Stimulated activated CD8-positive, alpha-beta memory T cell treated with anti-CD3 and anti-CD28 coated beads, Interleukin-2, amount 100 ng/mL, for 48 hours (primary cell): ENCODE data around the gene MRPL37.
"Not testable (repeated sequence)": the region's sequence is repeated elsewhere in the genome, so short reads cannot be mapped to it uniquely, and the experiment has no call there.

ENCODE experiments used
- DNase-seq, 2 donors: peaks; one replicate each; pipeline ENCODE4 v3.0.0-alpha.2; 2020; ENCODE audit warnings: low read depth in 2 of 2

MRPL37 gene

GRCh38 chr1:54199765-54200518 is at the start of gene MRPL37, which contains the start of gene CYB5RL:
TSS of gene MRPL37 (plus strand) at chr1:54200167. CDS start at chr1:54200244, 77 bp downstream.
TSS of gene CYB5RL (minus strand) at chr1:54200030. CDS start at chr1:54195616, 4,414 bp downstream.
- DNase-seq = peak; percentile 81 to 82

DNA sequence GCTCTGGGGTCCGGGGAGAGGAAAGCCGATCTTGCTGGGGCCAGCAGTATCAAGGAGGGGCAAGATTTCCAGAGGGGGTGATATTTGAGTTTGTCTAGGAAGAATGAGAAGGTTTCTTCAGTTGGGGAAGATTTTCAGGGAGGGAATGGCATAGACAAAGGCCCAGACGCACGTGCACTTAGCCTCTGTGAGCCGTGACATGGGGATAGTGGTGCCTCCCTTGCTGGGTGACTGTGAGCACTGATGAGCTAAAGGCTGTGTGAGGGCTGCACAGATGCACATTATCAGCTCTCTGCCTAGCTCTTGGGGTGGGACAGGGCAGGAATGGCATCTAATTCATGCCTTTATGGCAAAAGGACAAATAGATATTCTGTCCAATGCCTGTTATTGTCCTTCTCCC is 49.0 kb upstream of the MRPL37 start:
- no peak for DNase-seq

DNA sequence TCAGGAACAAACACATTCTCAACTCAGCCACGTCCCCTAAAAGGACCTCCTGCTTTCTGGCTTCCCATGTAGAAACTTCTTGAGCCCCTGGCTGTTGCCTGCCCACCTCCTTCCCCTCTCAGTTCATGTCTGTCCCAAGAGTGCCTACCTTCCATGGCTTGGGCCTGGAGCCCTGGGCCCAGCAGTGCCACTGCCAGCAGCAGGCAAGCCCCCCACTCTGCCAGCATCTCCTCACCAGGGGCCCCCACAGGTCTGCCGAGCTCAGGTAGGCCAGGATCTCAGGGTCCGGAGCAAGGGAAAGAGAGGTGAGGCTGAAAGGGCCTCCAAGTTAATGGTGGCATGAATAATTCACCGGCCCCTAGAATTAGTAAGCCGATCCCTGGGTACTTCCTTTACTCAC is 47.3 kb upstream of the MRPL37 start, which contains the start of gene CDCP2:
CDCP2 (minus strand) TSS at position 305 of the 400 bp plus-strand sequence; CDS start at position 227, 78 bp downstream.
- DNase-seq = no peak

DNA sequence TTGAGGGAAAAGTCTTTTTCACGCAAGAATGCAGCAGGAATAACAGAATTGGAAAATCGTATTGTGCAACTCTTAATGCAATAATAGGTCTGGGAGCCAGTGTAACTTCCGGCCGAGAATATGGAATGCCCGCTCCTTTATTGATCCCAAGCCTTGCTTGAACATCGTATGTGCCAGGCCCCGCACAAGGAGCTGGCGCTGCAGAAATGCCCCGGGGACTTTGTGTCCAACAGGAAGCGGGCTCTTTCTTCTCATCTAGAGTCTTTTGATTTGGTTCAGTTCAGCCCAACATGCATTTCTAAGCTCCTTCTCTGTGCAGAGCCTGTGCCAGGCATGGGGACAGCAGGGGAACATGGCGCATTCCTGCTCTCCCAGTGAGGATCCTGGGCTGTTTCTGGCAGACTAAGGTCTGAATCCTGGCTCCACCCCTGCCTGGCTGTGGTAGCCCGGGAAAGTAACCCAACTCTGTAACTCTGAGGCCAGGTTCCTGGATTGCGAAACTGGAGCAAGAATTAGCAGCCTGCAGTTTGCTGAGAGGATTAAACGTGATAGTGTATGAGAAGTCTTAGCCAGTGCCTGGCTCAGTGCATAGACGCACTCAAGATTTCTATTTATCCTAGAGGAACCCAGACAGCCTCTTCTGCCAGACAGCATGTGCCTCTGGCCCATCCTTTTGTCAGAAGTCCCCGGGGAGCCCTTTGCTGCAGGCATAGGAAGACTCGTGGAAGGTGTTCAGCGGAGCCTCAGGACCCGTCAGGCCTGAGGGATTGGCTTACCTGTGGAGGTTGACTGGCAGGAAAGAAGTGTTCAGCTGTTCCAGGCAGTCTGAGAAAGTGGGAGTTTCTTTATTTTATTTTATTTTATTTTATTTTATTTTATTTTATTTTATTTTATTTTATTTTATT is 46.2 kb upstream of the MRPL37 start:
- no peak for DNase-seq

GRCh38 chr1:54156201-54156600 is 43.8 kb upstream of the MRPL37 start:
- DNase-seq = no peak

DNA sequence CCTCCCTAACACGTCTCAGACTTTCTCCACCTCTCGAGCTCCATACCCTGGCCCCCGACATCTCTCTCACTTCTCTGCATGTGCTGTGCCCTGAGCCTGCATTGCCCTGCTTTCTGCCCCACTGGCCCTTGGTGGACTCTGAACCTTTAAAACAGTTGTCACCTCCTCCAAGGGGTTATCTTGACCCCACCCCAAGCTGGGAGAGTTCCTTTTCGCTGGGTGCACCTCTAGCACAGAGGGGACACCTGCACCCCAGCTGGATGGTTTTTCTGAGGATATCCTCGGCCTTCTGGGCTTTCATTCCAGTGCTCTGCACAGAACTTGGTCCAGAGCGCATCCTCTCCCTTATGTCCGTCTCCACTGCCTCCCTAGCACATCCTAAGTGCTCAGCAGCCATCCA is 43.0 kb upstream of the MRPL37 start:
- DNase-seq = no peak

DNA sequence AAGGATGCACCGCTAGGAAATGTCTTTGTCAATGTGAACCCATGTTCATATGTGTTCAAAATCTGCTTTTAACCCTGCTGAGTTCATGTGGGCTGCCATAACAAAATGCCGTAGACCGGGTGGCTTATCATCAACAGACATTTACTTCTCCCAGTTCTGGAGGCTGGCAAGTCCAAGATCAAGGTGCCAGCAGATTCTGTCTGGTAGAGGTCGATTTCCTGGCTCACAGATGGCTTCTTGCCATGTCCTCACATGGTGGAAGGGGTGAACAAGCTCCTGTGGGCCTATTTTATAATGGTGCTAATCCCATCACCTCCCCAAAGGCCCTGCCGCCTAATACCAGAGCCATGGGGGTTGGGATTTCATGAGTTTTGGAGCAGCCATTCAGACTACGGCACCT is 42.6 kb upstream of the MRPL37 start:
- no peak for DNase-seq

- no peak for DNase-seq
These were observed 41.9 kb upstream of the MRPL37 start for GRCh38 chr1:54158071-54158470.

DNA sequence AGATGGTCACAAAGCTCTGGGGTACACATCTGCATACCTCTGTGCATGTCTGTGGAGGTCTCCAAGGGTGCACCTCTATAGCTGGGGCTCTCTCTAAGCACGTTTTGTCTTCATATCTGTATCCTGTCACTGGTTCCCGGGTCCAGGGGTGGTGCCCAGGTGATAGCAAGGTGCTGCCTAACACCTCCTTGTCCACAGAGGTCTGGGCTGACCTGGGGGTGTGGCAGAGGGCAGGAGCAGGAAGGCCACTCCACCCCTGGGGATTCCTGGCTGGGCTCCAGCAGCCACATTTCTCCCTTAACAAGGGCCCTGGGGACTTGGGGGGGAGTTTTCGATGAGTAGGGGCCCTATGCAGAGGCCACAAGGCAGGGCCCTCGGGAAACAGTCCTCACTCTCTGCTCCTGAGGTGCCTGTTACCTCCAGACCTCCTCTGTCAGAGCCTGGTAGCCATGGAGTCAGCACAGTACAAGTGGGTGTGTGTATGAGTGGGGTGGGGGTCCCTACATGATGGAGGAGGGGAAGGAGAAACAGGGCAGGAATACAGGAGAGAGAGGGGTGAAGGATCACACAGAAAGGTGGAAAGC is 40.1 kb upstream of the MRPL37 start:
- DNase-seq = no peak

DNA sequence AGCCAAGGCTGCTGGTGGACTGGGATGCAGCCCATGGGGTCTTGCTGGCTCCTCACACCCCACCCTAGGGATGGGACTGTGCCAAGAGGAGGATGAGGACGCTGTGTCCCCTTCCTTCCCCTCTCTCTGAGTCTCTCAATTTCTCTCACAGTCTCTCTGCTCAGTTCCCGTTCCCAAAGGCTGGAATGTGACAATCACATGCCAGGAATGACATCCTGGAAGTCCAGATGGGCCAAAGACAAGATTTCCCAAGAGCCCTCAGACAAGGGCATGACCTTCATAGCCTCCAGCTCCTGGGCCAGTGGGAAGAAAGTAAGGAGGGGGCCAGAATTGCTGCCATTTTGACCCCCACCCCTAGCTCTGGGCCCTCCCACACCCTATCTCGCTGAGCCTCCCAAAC is 39.6 kb upstream of the MRPL37 start:
- no peak for DNase-seq

GRCh38 chr1:54161495-54162168 is 38.3 kb upstream of the MRPL37 start:
- no peak for DNase-seq

- no peak for DNase-seq
These were observed 36.9 kb upstream of the MRPL37 start for GRCh38 chr1:54163051-54163450.

- no peak for DNase-seq
These were observed 36.4 kb upstream of the MRPL37 start for GRCh38 chr1:54163573-54163972.

- no peak for DNase-seq
These were observed 34.8 kb upstream of the MRPL37 start for GRCh38 chr1:54165146-54165545.

- DNase-seq = not testable (repeated sequence)
These were observed 33.6 kb upstream of the MRPL37 start for GRCh38 chr1:54166357-54166756.

- no peak for DNase-seq
These were observed 32.4 kb upstream of the MRPL37 start for GRCh38 chr1:54167422-54168139.

- no peak for DNase-seq
These were observed 31.6 kb upstream of the MRPL37 start for GRCh38 chr1:54168206-54168965.

GRCh38 chr1:54169068-54169467 is 30.9 kb upstream of the MRPL37 start:
- no peak for DNase-seq

DNA sequence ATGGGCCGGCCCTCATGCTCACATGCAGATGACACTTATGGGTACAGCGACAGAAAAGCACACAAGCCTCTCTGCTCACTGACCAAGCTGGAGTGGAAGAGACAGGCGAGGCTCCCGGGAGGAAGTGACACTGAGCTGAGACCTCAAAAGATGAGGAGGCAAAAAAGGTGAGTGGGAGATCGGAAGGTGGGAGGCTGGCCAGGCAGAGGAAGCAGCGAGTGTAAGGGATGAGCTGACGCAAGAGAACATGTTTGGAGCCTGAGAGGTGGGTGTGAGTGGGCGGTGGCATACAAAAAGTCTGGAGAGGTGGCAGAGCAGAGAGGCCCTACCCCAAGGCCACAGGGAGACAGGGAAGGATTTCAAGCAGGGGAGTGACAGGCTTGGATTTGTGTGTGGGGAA is 29.0 kb upstream of the MRPL37 start:
- no peak for DNase-seq

DNA sequence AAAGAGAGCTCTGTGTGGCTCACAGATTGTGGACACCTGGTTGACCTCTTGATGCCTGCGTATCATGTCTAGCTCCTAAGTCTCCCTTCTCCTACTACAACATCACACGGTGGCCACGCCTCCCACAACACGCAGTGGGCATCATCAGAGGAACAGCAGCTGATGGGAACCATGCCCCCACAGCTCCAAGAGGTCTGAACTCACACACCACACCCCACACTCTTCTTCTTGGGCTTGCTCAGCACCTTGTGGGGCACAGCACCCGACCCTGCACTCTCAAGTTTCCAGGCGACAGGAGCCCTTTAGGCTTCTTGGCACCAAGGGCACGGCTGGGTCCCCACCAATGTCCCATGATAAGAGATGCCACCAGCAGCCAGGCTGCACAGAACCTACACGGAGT is 28.4 kb upstream of the MRPL37 start:
- no peak for DNase-seq
